K562 (cell line): ENCODE data around the gene RNF150. TPM values are rescaled to one million over a fixed set of nuclear protein-coding genes. Genes with fewer than 3 reads are reported as not detected.

Experiments
- ATAC-seq: fragments of 200-7000 bp; cut with Tn5 transposase; 3 replicates; pipeline ENCODE4 v1.9.1; 2020; ENCODE audit warnings: moderate library complexity
- BruUV-seq: library from RNA; stranded (reverse); fragments of 400-500 nt; replicated peaks from 2 replicates; lab custom pipeline; 2021; lab: Mats Ljungman, UMichigan
- CTCF ChIA-PET: fragments of 300-600 bp; formaldehyde crosslinking; extraction: SDS; loops from one replicate; lab custom pipeline; 2021; ENCODE audit warnings: low intra/inter-chr PET ratio; lab: Yijun Ruan, JAX
- POLR2A ChIA-PET: fragments of 300-600, 350-650 bp; sonication (Branson Sonifier 250); formaldehyde crosslinking; extraction: SDS; loops from one replicate; lab custom pipeline; 2021; ENCODE audit warnings: antibody characterized with exemption, inconsistent platforms; lab: Yijun Ruan, JAX
- DNase-seq, 4 experiments: peaks; one replicate each; pipeline versions ENCODE4 v3.0.0 to v3.0.0-alpha.2; 2011 to 2018; ENCODE audit warnings: low spot score in 3 of 4, mixed read lengths in 3 of 4; ENCODE audit errors: extremely low read depth in 1 of 4
- FAIRE-seq: peaks from 2 replicates; lab custom pipeline; 2011; peaks lifted over from hg19 to GRCh38; lab: Jason Lieb, UNC
- H2AFZ ChIP-seq: 2 replicates; pipeline ENCODE4 v1.6.0; 2011; ENCODE audit warnings: low read depth, low read length, control low read depth, inconsistent platforms
- H3K27ac ChIP-seq: fragments of 200-600 bp; 3 replicates; pipeline ENCODE4 v1.8.0; 2011; ENCODE audit warnings: low read depth, mild to moderate bottlenecking, control low read depth, inconsistent platforms, low read length, moderate library complexity, mixed read lengths; ENCODE audit errors: extremely low read depth
- H3K27me3 ChIP-seq, 2 experiments: fragments of 300-600 bp in 1 of 2; 2 replicates in 1 of 2; 3 replicates in 1 of 2; pipeline versions ENCODE4 v1.6.0 to v1.8.0; 2011; ENCODE audit warnings: inconsistent platforms in 2 of 2, low read length in 2 of 2, mild to moderate bottlenecking in 1 of 2, mixed read lengths in 1 of 2, moderate library complexity in 1 of 2; ENCODE audit not compliant: control insufficient read depth in 2 of 2, insufficient read depth in 2 of 2
- H3K36me3 ChIP-seq: fragments of 300-600 bp; 3 replicates; pipeline ENCODE4 v1.8.0; 2011; ENCODE audit warnings: mild to moderate bottlenecking, low read length, inconsistent platforms; ENCODE audit not compliant: control insufficient read depth, insufficient read depth
- H3K4me1 ChIP-seq, 2 experiments: fragments of 200-600 bp in 1 of 2; replicated peaks in 1 of 2; 2 replicates in 1 of 2; 3 replicates in 1 of 2; pipeline versions ENCODE4 v1.5.1 to v1.8.0; 2011; ENCODE audit warnings: inconsistent platforms in 2 of 2, low read length in 2 of 2, mild to moderate bottlenecking in 1 of 2, mixed read lengths in 1 of 2, moderate library complexity in 1 of 2; ENCODE audit not compliant: control insufficient read depth in 2 of 2, insufficient read depth in 2 of 2
- H3K4me2 ChIP-seq: 2 replicates; pipeline ENCODE4 v1.6.1; 2011; ENCODE audit warnings: low read length, control low read depth, inconsistent platforms, mixed read lengths; ENCODE audit not compliant: insufficient read depth
- H3K4me3 ChIP-seq: fragments of 200-600 bp; sonication (generic), shearing (Covaris generic); 2 replicates; pipeline ENCODE4 v1.5.1; 2016; ENCODE audit warnings: control low read depth, inconsistent platforms
- H3K79me2 ChIP-seq: fragments of 200-600 bp; 3 replicates; pipeline ENCODE4 v1.8.0; 2011; ENCODE audit warnings: low read length, inconsistent platforms; ENCODE audit not compliant: control insufficient read depth, insufficient read depth
- H3K9ac ChIP-seq, 2 experiments: 2 replicates each; pipeline versions ENCODE4 v1.6.0 to v1.6.1; 2011; ENCODE audit warnings: low read depth in 2 of 2, low read length in 2 of 2, control low read depth in 1 of 2, inconsistent platforms in 1 of 2, mild to moderate bottlenecking in 1 of 2, mixed read lengths in 1 of 2; ENCODE audit not compliant: insufficient read depth in 1 of 2
- H3K9me1 ChIP-seq: one replicate; pipeline ENCODE4 v1.6.0; 2011; ENCODE audit warnings: inconsistent platforms, mild to moderate bottlenecking, low read length, moderate library complexity; ENCODE audit not compliant: control insufficient read depth, insufficient read depth
- H3K9me3 ChIP-seq: replicated peaks from 2 replicates; pipeline ENCODE4 v1.5.1; 2011; ENCODE audit warnings: low read depth, low read length, inconsistent platforms; ENCODE audit not compliant: control insufficient read depth, insufficient read depth
- H4K20me1 ChIP-seq: replicated peaks from 2 replicates; pipeline ENCODE4 v1.6.1; 2011; ENCODE audit warnings: low read length, inconsistent platforms, mixed read lengths; ENCODE audit not compliant: control insufficient read depth, insufficient read depth
- ESRRA ChIP-seq: fragments of 450-650 bp; IDR thresholded peaks from 2 replicates; pipeline ENCODE4 v1.6.1; 2014; ENCODE audit warnings: low read depth, mild to moderate bottlenecking, moderate library complexity, borderline replicate concordance
- ETV1 ChIP-seq: fragments of 450-650 bp; conservative IDR thresholded peaks from 2 replicates; pipeline ENCODE4 v1.6.1; 2016; ENCODE audit warnings: missing genetic modification characterization, control low read depth, low read depth, missing compliant biosample characterization
- FOXJ3 ChIP-seq: sonication (generic); formaldehyde crosslinking; IDR thresholded peaks from 2 replicates; pipeline ENCODE4 v1.4.0; 2020; ENCODE audit warnings: mild to moderate bottlenecking, missing genetic modification reagents
- GTF2A2 ChIP-seq: IDR thresholded peaks from 2 replicates; pipeline ENCODE4 v1.6.1; 2016; ENCODE audit warnings: mild to moderate bottlenecking, missing genetic modification characterization, missing compliant biosample characterization
- HDAC1 ChIP-seq, 2 experiments: fragments of 450-650 bp; IDR thresholded peaks; 2 replicates each; pipeline ENCODE4 v1.6.1; 2016 to 2017; ENCODE audit warnings: inconsistent platforms in 1 of 2, mild to moderate bottlenecking in 1 of 2, moderate library complexity in 1 of 2
- TAL1 ChIP-seq: fragments of 450-650 bp; IDR thresholded peaks from 2 replicates; pipeline ENCODE4 v1.6.1; 2016; ENCODE audit warnings: mild to moderate bottlenecking
- ZNF146 ChIP-seq: IDR thresholded peaks from one replicate; pipeline ENCODE4 v1.6.1; 2018; ENCODE audit warnings: missing compliant biosample characterization; ENCODE audit not compliant: unreplicated experiment
- ZNF551 ChIP-seq: fragments of 250-450 bp; sonication (Bioruptor Pico); IDR thresholded peaks from 2 replicates; pipeline ENCODE4 v1.5.0; 2021; ENCODE audit warnings: mild to moderate bottlenecking, moderate library complexity
- whole genome bisulfite sequencing: fragments of 100-300 bp; shearing (Covaris generic); methylation state at CpG from one replicate; pipeline ENCODE4 v1.1.6; 2016; ENCODE audit warnings: low coverage, mixed read lengths; ENCODE audit not compliant: insufficient coverage; ENCODE audit errors: missing lambda C conversion rate; 5-methylcytosine and 5-hydroxymethylcytosine counted together
- in situ Hi-C: fragments of 300-500 bp; cut with MboI; formaldehyde crosslinking; loops from 4 replicates; pipeline ENCODE4 v1.15.0; 2018; ENCODE audit warnings: inconsistent platforms, mixed read lengths
- intact Hi-C: fragments of 100-400 bp; cut with micrococcal nuclease; formaldehyde crosslinking; loops from 2 replicates; pipeline ENCODE4 v1.14.2; 2022
- polyA plus RNA-seq, 8 experiments: library from polyadenylated mRNA; depleted of rRNA in 4 of 8; stranded (reverse) in 5 of 8; unstranded in 3 of 8; fragments of >200 nt; fragmentation: Nextera tagmentation in 2 of 8; fragmentation: Illumina TruSeq in 1 of 8; extraction: Ambion mirVana in 2 of 8; extraction: Trizol in 1 of 8; gene quantifications; 2 replicates each; pipeline versions ENCODE4 v1.2.1 to v1.2.3, GENCODE V29; 2011 to 2014; ENCODE audit warnings: inconsistent platforms in 1 of 8, missing spikeins in 1 of 8
- total RNA-seq, 7 experiments: library from RNA; depleted of rRNA in 6 of 7; stranded (reverse); fragments of >200 nt in 6 of 7; fragmentation: Illumina TruSeq in 2 of 7; extraction: Trizol in 2 of 7; gene quantifications; 2 replicates each; pipeline versions ENCODE4 v1.2.1 to v1.2.3, GENCODE V29; 2011 to 2021; ENCODE audit warnings: low replicate concordance in 1 of 7
- TF ChIP-seq, protein P1 (sequence below): fragments of 450-650 bp; formaldehyde crosslinking; IDR thresholded peaks from 2 replicates; pipeline ENCODE4 v1.4.0; 2020; ENCODE audit warnings: mild to moderate bottlenecking, moderate library complexity
- TF ChIP-seq, protein P2 (sequence below): IDR thresholded peaks from 2 replicates; pipeline ENCODE4 v1.6.1; 2011; ENCODE audit warnings: borderline replicate concordance, low read depth, mild to moderate bottlenecking, moderate library complexity, low read length; ENCODE audit not compliant: insufficient read depth, poor library complexity, severe bottlenecking

RNF150 gene
- total and polyA plus RNA-seq, 9 of the 15 experiments (the other 6 are each of a cell fraction or from before 2014, with no cell fraction given), result 0.09 TPM; not detected in 8

DNA sequence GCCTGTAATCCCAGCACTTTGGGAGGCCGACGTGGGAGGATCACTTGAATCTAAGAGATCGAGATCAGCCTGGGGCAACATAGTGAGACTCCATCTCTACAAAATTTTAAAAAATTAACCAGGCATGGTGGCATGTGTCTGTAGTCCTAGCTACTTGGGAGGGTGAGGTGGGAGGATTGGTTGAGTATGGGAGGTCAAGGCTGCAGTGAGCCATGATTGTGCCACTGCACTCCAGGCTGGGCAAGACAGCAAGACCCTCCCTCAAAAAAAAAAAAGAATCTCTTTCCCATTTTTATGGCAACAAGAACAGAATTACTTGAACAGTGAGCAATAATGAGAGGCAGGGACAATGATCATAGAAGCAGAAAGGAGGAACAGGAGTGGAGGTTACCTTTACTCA, 94.8 kb downstream of the RNF150 start:
- BruUV-seq, result no TSS peak
- in situ Hi-C loops, result no loop called here
- no peak for FAIRE-seq

More for the DNA sequence above, 94.8 kb downstream of the RNF150 start:
- TF ChIP-seq HDAC1 (IDR thresholded peaks at IDR 0.05) (no peak), FOXJ3 (CRISPR knock-in tag) (no peak), TAL1 (no peak), ESRRA (no peak), GTF2A2 (tag) (no peak), ZNF551 (CRISPR knock-in tag) (no peak), ZNF146 (no peak), ETV1 (tag) (no peak)
- TF ChIP-seq, protein P1, sequence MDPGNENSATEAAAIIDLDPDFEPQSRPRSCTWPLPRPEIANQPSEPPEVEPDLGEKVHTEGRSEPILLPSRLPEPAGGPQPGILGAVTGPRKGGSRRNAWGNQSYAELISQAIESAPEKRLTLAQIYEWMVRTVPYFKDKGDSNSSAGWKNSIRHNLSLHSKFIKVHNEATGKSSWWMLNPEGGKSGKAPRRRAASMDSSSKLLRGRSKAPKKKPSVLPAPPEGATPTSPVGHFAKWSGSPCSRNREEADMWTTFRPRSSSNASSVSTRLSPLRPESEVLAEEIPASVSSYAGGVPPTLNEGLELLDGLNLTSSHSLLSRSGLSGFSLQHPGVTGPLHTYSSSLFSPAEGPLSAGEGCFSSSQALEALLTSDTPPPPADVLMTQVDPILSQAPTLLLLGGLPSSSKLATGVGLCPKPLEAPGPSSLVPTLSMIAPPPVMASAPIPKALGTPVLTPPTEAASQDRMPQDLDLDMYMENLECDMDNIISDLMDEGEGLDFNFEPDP, result no peak
- TF ChIP-seq, protein P2, sequence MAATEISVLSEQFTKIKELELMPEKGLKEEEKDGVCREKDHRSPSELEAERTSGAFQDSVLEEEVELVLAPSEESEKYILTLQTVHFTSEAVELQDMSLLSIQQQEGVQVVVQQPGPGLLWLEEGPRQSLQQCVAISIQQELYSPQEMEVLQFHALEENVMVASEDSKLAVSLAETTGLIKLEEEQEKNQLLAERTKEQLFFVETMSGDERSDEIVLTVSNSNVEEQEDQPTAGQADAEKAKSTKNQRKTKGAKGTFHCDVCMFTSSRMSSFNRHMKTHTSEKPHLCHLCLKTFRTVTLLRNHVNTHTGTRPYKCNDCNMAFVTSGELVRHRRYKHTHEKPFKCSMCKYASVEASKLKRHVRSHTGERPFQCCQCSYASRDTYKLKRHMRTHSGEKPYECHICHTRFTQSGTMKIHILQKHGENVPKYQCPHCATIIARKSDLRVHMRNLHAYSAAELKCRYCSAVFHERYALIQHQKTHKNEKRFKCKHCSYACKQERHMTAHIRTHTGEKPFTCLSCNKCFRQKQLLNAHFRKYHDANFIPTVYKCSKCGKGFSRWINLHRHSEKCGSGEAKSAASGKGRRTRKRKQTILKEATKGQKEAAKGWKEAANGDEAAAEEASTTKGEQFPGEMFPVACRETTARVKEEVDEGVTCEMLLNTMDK, result no peak
- Histone ChIP-seq H3K9me3 (no peaks in the 10 kb centered on the region), H3K9me1 (no peaks in the 10 kb centered on the region), H2AFZ (no peak overlapping the region), H3K9ac (no peak overlapping the region), H4K20me1 (no peaks in the 10 kb centered on the region), H3K4me3 (no peak overlapping the region), H3K36me3 (no peaks in the 10 kb centered on the region), H3K27me3 (no peaks in the 10 kb centered on the region), H3K79me2 (no peaks in the 10 kb centered on the region), H3K27ac (no peak overlapping the region), H3K4me2 (no peak overlapping the region), H3K4me1 (no peaks in the 10 kb centered on the region)
- ATAC-seq (no peak), DNase-seq (no peak)
- intact Hi-C loops, result no loop called here
- ChIA-PET CTCF (no interaction called here), POLR2A (no interaction called here)
- WGBS, result 0% methylated on average over 3 of the region's 3 CpGs
